ENCODE data around the gene GRSF1.

DNA sequence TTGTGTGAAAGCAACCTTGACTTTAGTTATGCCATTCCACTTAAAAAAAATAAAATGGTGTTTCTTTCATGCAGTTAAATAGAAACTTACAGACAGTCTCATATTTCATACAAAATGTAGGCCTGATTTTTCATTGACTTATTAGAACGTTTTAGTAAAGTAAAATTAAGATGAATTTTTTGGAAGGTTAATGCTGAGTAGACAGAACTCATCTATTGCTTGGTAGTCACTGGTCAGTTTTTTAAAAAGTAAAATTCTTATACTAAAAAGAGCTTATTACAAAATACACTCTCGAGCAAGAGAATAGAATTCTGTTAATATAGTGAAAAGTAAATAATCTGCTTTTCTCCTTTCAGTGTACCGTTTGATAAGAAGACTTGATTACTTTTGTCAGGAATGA is 41.0 kb upstream of the GRSF1 start:
- TF ChIP-seq EZH2 (IDR thresholded peaks at IDR 0.05; ENCODE audit: borderline replicate concordance, low read depth, low read length, poor library complexity, severe bottlenecking), result no peak
- TF ChIP-seq, protein P1, sequence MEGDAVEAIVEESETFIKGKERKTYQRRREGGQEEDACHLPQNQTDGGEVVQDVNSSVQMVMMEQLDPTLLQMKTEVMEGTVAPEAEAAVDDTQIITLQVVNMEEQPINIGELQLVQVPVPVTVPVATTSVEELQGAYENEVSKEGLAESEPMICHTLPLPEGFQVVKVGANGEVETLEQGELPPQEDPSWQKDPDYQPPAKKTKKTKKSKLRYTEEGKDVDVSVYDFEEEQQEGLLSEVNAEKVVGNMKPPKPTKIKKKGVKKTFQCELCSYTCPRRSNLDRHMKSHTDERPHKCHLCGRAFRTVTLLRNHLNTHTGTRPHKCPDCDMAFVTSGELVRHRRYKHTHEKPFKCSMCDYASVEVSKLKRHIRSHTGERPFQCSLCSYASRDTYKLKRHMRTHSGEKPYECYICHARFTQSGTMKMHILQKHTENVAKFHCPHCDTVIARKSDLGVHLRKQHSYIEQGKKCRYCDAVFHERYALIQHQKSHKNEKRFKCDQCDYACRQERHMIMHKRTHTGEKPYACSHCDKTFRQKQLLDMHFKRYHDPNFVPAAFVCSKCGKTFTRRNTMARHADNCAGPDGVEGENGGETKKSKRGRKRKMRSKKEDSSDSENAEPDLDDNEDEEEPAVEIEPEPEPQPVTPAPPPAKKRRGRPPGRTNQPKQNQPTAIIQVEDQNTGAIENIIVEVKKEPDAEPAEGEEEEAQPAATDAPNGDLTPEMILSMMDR (conservative IDR thresholded peaks at IDR 0.05; ENCODE audit: low read depth, low read length), result no peak
